Erythroblast (primary cell): ENCODE data around the gene NAB2.

Experiments
- DNase-seq, 2 experiments: peaks; one replicate each; lab custom pipeline; 2025; lab: John Stamatoyannopoulos, UW
- GATA1 ChIP-seq: IDR thresholded peaks from 2 replicates; pipeline ENCODE4 v1.6.1; 2011; ENCODE audit warnings: low read depth, mild to moderate bottlenecking, control low read depth, low read length, moderate library complexity
- POLR2A ChIP-seq: IDR thresholded peaks from 2 replicates; pipeline ENCODE4 v1.6.1; 2011; ENCODE audit warnings: mild to moderate bottlenecking, low read length

Gene NAB2

GRCh38 chr12:57133916-57134315, 45.0 kb downstream of the NAB2 start:
- TF ChIP-seq POLR2A (no peak), GATA1 (no peak)
- DNase-seq = no peak

- TF ChIP-seq POLR2A = no peak
- no peak for TF ChIP-seq GATA1
- no peak for DNase-seq
Measured at GRCh38 chr12:57134949-57135348, 46.0 kb downstream of the NAB2 start.

GRCh38 chr12:57135527-57136326, 46.8 kb downstream of the NAB2 start:
- TF ChIP-seq GATA1 = no peak
- no peak for TF ChIP-seq POLR2A
- no peak for DNase-seq

- TF ChIP-seq GATA1 (no peak), POLR2A (no peak)
- peak; percentile 33 to 37 for DNase-seq
Measured at GRCh38 chr12:57138526-57139272, 49.8 kb downstream of the NAB2 start.

- DNase-seq = no peak
- TF ChIP-seq GATA1 (no peak), POLR2A (no peak)
Measured at GRCh38 chr12:57139796-57140649, 51.1 kb downstream of the NAB2 start.

GRCh38 chr12:57141249-57141648, 52.3 kb downstream of the NAB2 start:
- no peak for DNase-seq
- no peak for TF ChIP-seq GATA1
- no peak for TF ChIP-seq POLR2A

GRCh38 chr12:57142121-57142520, 53.2 kb downstream of the NAB2 start:
- DNase-seq = no peak
- TF ChIP-seq POLR2A = no peak
- TF ChIP-seq GATA1 = no peak

- no peak for TF ChIP-seq GATA1
- TF ChIP-seq POLR2A = no peak
- DNase-seq = no peak
Measured at GRCh38 chr12:57142727-57143126, 53.8 kb downstream of the NAB2 start.

GRCh38 chr12:57143454-57143853, 54.5 kb downstream of the NAB2 start:
- no peak for DNase-seq
- TF ChIP-seq GATA1 (no peak), POLR2A (no peak)
